Fibroblast of pulmonary artery (primary cell): ENCODE data around the gene MIS18A.

Experiments used
- DNase-seq: peaks from one replicate; pipeline ENCODE4 v3.0.0-alpha.2; 2010; ENCODE audit warnings: low read depth
- H3K4me3 ChIP-seq: replicated peaks from 2 replicates; pipeline ENCODE4 v1.5.1; 2011; ENCODE audit warnings: low read depth, mild to moderate bottlenecking, control low read depth, low read length, moderate library complexity
- CTCF ChIP-seq: IDR thresholded peaks from 2 replicates; pipeline ENCODE4 v1.5.1; 2011; ENCODE audit warnings: mild to moderate bottlenecking, control low read depth, low read length, inconsistent platforms; ENCODE audit errors: missing control alignments

Gene MIS18A

GRCh38 chr21:32320059-32320458 is 41.2 kb upstream of the MIS18A start:
- no peak for DNase-seq
- TF ChIP-seq CTCF: no peak
- no peak overlapping the region for H3K4me3 ChIP-seq

DNA sequence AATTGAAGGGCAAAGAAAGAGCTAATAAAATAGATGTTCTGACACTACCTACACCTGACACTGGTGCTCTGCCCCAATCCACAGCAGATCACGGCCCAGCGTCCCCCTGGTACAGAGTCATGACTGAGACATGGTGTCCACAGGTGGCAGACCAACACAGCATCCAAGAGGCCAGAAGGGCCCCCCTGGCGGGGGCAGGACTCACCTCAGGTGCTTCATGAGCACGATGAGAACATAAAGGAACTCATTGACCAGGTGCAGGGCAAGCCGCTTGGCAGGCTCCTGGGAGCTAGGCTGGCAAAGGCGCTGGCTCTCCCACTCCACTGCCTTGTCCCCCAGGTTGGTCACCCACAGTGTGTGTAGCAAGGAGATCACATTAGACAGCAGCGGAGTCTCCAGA is 40.2 kb upstream of the MIS18A start:
- DNase-seq: no peak
- no peak for TF ChIP-seq CTCF

DNA sequence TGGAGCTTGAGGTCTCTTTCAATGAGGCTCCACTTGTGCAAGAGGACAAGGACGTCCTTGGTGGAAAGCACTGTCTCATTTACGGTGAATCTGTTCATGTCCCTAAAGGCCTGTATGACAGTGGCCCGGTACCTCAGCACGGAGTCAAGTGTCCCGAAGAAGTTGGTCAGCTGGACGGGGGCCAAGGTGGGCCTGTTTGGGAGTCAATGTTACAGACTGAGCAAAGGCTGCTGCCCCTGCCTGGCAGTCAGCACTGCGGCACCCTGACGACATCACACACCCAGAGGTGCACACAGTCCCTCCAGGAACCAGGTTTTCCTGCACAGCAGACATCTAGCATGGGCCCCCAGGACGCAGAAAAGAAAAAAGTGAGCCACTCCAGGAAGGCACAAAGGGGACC is 38.9 kb upstream of the MIS18A start:
- no peak overlapping the region for H3K4me3 ChIP-seq
- no peak for TF ChIP-seq CTCF
- no peak for DNase-seq

More for the DNA sequence above, 40.2 kb upstream of the MIS18A start:
- no peak overlapping the region for H3K4me3 ChIP-seq

- no peak overlapping the region for H3K4me3 ChIP-seq
- no peak for DNase-seq
- no peak for TF ChIP-seq CTCF
These were observed 37.7 kb upstream of the MIS18A start for GRCh38 chr21:32316361-32317215.

DNA sequence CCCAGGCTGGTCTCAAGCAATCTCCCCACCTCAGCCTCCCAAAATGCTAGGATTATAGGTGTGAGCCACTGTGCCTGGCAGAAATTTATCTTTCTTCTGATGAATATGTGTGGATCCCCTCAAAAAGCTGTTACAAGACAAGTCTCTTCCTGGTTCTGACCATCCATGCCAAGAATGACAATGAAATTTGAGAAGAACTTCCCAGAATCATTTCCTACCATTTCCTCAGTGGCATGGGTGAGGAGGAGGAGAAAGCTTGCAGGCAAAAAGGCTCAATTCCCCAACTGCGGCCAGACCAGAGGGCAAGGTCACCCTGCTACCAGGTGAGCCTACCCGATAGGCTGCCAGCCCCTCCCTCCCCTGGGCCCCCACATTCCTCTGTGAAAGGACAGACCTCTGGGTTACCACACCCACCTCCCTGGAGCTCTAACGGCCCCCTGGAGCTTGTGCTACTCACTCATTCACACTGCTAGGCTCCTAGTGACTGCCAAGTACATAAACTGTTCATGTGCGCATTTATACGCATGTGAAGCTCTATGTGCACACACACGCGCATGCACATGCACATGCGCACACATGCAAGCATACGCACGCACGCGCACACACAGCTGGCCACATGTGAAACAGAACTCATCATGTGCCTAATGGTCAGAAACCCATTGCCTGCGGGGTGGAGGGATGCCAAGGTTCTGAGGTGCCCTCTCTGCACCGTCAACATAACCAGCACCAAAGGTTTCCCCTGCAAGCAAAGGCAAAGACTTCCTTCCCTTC is 36.8 kb upstream of the MIS18A start:
- DNase-seq: no peak
- no peak for TF ChIP-seq CTCF
- no peak overlapping the region for H3K4me3 ChIP-seq

DNA sequence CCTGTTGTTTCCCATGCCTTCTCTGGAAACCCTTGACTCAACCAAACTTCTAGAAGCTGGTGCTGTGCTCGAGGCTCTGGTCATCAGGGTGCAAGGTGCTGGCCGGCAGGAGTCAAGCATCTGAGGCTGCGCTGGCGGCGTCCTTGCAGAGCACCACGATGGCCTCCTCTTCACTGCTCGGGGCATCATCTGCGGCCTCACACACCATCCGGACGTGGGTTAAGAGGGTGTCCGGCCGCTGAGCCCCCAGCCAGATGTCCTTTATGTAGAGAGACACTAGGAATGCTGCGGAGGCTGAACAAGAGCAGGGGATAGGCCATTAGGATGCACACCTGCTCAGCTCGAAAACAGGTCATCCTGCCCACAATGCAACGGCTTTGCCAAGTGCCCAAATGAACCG is 36.0 kb upstream of the MIS18A start:
- H3K4me3 ChIP-seq: no peak overlapping the region
- TF ChIP-seq CTCF: no peak
- DNase-seq: no peak

DNA sequence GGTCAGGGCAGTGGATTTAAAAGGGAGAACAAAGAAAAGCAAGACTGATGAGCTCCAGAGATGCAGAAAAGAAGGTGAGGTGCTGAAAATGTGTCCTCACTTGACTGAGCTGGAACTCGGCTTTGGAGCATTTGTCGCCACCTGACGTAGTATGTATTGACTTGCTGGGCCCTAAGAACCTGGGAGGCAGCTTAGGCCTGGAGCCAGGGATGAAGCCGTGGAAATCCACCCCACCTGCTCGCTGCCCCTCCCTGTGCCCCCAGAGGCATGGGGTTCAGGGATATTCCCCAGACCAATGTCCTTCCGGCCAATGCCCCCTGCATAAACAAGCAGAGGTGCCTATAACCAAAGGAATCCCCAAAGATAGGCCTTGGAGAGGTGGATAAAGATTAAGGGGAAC is 34.1 kb upstream of the MIS18A start:
- no peak for TF ChIP-seq CTCF
- H3K4me3 ChIP-seq: no peak overlapping the region
- DNase-seq: no peak
